K562 (cell line): ENCODE data around the gene TIGAR. TPM values are rescaled to one million over a fixed set of nuclear protein-coding genes. Genes with fewer than 3 reads are reported as not detected.

ENCODE experiments used
- ATAC-seq: fragments of 200-7000 bp; cut with Tn5 transposase; 3 replicates; pipeline ENCODE4 v1.9.1; 2020; ENCODE audit warnings: moderate library complexity
- BruUV-seq: library from RNA; stranded (reverse); fragments of 400-500 nt; replicated peaks from 2 replicates; lab custom pipeline; 2021; lab: Mats Ljungman, UMichigan
- CTCF ChIA-PET: fragments of 300-600 bp; formaldehyde crosslinking; extraction: SDS; loops from one replicate; lab custom pipeline; 2021; ENCODE audit warnings: low intra/inter-chr PET ratio; lab: Yijun Ruan, JAX
- POLR2A ChIA-PET: fragments of 300-600, 350-650 bp; sonication (Branson Sonifier 250); formaldehyde crosslinking; extraction: SDS; loops from one replicate; lab custom pipeline; 2021; ENCODE audit warnings: antibody characterized with exemption, inconsistent platforms; lab: Yijun Ruan, JAX
- DNase-seq, 4 experiments: peaks; one replicate each; pipeline versions ENCODE4 v3.0.0 to v3.0.0-alpha.2; 2011 to 2018; ENCODE audit warnings: low spot score in 3 of 4, mixed read lengths in 3 of 4; ENCODE audit errors: extremely low read depth in 1 of 4
- FAIRE-seq: peaks from 2 replicates; lab custom pipeline; 2011; peaks lifted over from hg19 to GRCh38; lab: Jason Lieb, UNC
- H2AFZ ChIP-seq: 2 replicates; pipeline ENCODE4 v1.6.0; 2011; ENCODE audit warnings: low read depth, low read length, control low read depth, inconsistent platforms
- H3K27ac ChIP-seq: fragments of 200-600 bp; 3 replicates; pipeline ENCODE4 v1.8.0; 2011; ENCODE audit warnings: low read depth, mild to moderate bottlenecking, control low read depth, inconsistent platforms, low read length, moderate library complexity, mixed read lengths; ENCODE audit errors: extremely low read depth
- H3K27me3 ChIP-seq, 2 experiments: fragments of 300-600 bp in 1 of 2; 2 replicates in 1 of 2; 3 replicates in 1 of 2; pipeline versions ENCODE4 v1.6.0 to v1.8.0; 2011; ENCODE audit warnings: inconsistent platforms in 2 of 2, low read length in 2 of 2, mild to moderate bottlenecking in 1 of 2, mixed read lengths in 1 of 2, moderate library complexity in 1 of 2; ENCODE audit not compliant: control insufficient read depth in 2 of 2, insufficient read depth in 2 of 2
- H3K36me3 ChIP-seq: fragments of 300-600 bp; 3 replicates; pipeline ENCODE4 v1.8.0; 2011; ENCODE audit warnings: mild to moderate bottlenecking, low read length, inconsistent platforms; ENCODE audit not compliant: control insufficient read depth, insufficient read depth
- H3K4me1 ChIP-seq, 2 experiments: fragments of 200-600 bp in 1 of 2; replicated peaks in 1 of 2; 2 replicates in 1 of 2; 3 replicates in 1 of 2; pipeline versions ENCODE4 v1.5.1 to v1.8.0; 2011; ENCODE audit warnings: inconsistent platforms in 2 of 2, low read length in 2 of 2, mild to moderate bottlenecking in 1 of 2, mixed read lengths in 1 of 2, moderate library complexity in 1 of 2; ENCODE audit not compliant: control insufficient read depth in 2 of 2, insufficient read depth in 2 of 2
- H3K4me2 ChIP-seq: 2 replicates; pipeline ENCODE4 v1.6.1; 2011; ENCODE audit warnings: low read length, control low read depth, inconsistent platforms, mixed read lengths; ENCODE audit not compliant: insufficient read depth
- H3K4me3 ChIP-seq: fragments of 200-600 bp; sonication (generic), shearing (Covaris generic); 2 replicates; pipeline ENCODE4 v1.5.1; 2016; ENCODE audit warnings: control low read depth, inconsistent platforms
- H3K79me2 ChIP-seq: fragments of 200-600 bp; 3 replicates; pipeline ENCODE4 v1.8.0; 2011; ENCODE audit warnings: low read length, inconsistent platforms; ENCODE audit not compliant: control insufficient read depth, insufficient read depth
- H3K9ac ChIP-seq, 2 experiments: 2 replicates each; pipeline versions ENCODE4 v1.6.0 to v1.6.1; 2011; ENCODE audit warnings: low read depth in 2 of 2, low read length in 2 of 2, control low read depth in 1 of 2, inconsistent platforms in 1 of 2, mild to moderate bottlenecking in 1 of 2, mixed read lengths in 1 of 2; ENCODE audit not compliant: insufficient read depth in 1 of 2
- H3K9me1 ChIP-seq: one replicate; pipeline ENCODE4 v1.6.0; 2011; ENCODE audit warnings: inconsistent platforms, mild to moderate bottlenecking, low read length, moderate library complexity; ENCODE audit not compliant: control insufficient read depth, insufficient read depth
- H3K9me3 ChIP-seq: replicated peaks from 2 replicates; pipeline ENCODE4 v1.5.1; 2011; ENCODE audit warnings: low read depth, low read length, inconsistent platforms; ENCODE audit not compliant: control insufficient read depth, insufficient read depth
- H4K20me1 ChIP-seq: replicated peaks from 2 replicates; pipeline ENCODE4 v1.6.1; 2011; ENCODE audit warnings: low read length, inconsistent platforms, mixed read lengths; ENCODE audit not compliant: control insufficient read depth, insufficient read depth
- FOXO4 ChIP-seq: fragments of 450-650 bp; formaldehyde crosslinking; IDR thresholded peaks from 2 replicates; pipeline ENCODE4 v1.4.0; 2020; ENCODE audit warnings: mild to moderate bottlenecking, moderate library complexity
- LARP7 ChIP-seq: fragments of 450-650 bp; IDR thresholded peaks from 2 replicates; pipeline ENCODE4 v1.6.1; 2016
- NR2C1 ChIP-seq, 2 experiments: fragments of 450-650 bp; IDR thresholded peaks; 2 replicates each; pipeline ENCODE4 v1.6.1; 2017; ENCODE audit warnings: mild to moderate bottlenecking in 2 of 2, antibody characterized with exemption in 1 of 2, inconsistent platforms in 1 of 2, missing compliant biosample characterization in 1 of 2, missing genetic modification characterization in 1 of 2
- RAD21 ChIP-seq, 2 experiments: fragments of 250-450 bp in 1 of 2; fragments of 450-650 bp in 1 of 2; sonication (Bioruptor Pico) in 1 of 2; formaldehyde crosslinking in 1 of 2; IDR thresholded peaks in 1 of 2; conservative IDR thresholded peaks in 1 of 2; 2 replicates each; pipeline versions ENCODE4 v1.4.0 to v1.8.0; 2020 to 2022; ENCODE audit warnings: mild to moderate bottlenecking in 2 of 2, moderate library complexity in 1 of 2
- SP1 ChIP-seq: sonication (generic); formaldehyde crosslinking; IDR thresholded peaks from 2 replicates; pipeline ENCODE4 v1.8.1; 2022; ENCODE audit warnings: mild to moderate bottlenecking, missing genetic modification reagents
- ZNF165 ChIP-seq: fragments of 250-450 bp; sonication (Bioruptor Pico); IDR thresholded peaks from 2 replicates; pipeline ENCODE4 v1.4.0; 2020; ENCODE audit warnings: borderline replicate concordance
- WGBS: fragments of 100-300 bp; shearing (Covaris generic); methylation state at CpG from one replicate; pipeline ENCODE4 v1.1.6; 2016; ENCODE audit warnings: low coverage, mixed read lengths; ENCODE audit not compliant: insufficient coverage; ENCODE audit errors: missing lambda C conversion rate; 5-methylcytosine and 5-hydroxymethylcytosine counted together
- in situ Hi-C: fragments of 300-500 bp; cut with MboI; formaldehyde crosslinking; loops from 4 replicates; pipeline ENCODE4 v1.15.0; 2018; ENCODE audit warnings: inconsistent platforms, mixed read lengths
- intact Hi-C: fragments of 100-400 bp; cut with micrococcal nuclease; formaldehyde crosslinking; loops from 2 replicates; pipeline ENCODE4 v1.14.2; 2022
- polyA plus RNA-seq, 8 experiments: library from polyadenylated mRNA; depleted of rRNA in 4 of 8; stranded (reverse) in 5 of 8; unstranded in 3 of 8; fragments of >200 nt; fragmentation: Nextera tagmentation in 2 of 8; fragmentation: Illumina TruSeq in 1 of 8; extraction: Ambion mirVana in 2 of 8; extraction: Trizol in 1 of 8; gene quantifications; 2 replicates each; pipeline versions ENCODE4 v1.2.1 to v1.2.3, GENCODE V29; 2011 to 2014; ENCODE audit warnings: inconsistent platforms in 1 of 8, missing spikeins in 1 of 8
- total RNA-seq, 7 experiments: library from RNA; depleted of rRNA in 6 of 7; stranded (reverse); fragments of >200 nt in 6 of 7; fragmentation: Illumina TruSeq in 2 of 7; extraction: Trizol in 2 of 7; gene quantifications; 2 replicates each; pipeline versions ENCODE4 v1.2.1 to v1.2.3, GENCODE V29; 2011 to 2021; ENCODE audit warnings: low replicate concordance in 1 of 7
- TF ChIP-seq, protein P1 (sequence below), 2 experiments: fragments of 450-650 bp; formaldehyde crosslinking in 1 of 2; IDR thresholded peaks; 2 replicates each; pipeline versions ENCODE4 v1.4.0 to v1.6.1; 2014 to 2020; ENCODE audit warnings: mild to moderate bottlenecking in 2 of 2, borderline replicate concordance in 1 of 2, low read depth in 1 of 2
- TF ChIP-seq, protein P2 (sequence below): sonication (generic); formaldehyde crosslinking; IDR thresholded peaks from 2 replicates; pipeline ENCODE4 v1.8.0; 2022; ENCODE audit warnings: mild to moderate bottlenecking, low read depth, missing genetic modification reagents

The TIGAR gene
- total and polyA plus RNA-seq, 9 of the 15 experiments (the other 6 are each of a cell fraction or from before 2014, with no cell fraction given): 0.11 to 1.0 (median 0.53) TPM; not detected in 2

DNA sequence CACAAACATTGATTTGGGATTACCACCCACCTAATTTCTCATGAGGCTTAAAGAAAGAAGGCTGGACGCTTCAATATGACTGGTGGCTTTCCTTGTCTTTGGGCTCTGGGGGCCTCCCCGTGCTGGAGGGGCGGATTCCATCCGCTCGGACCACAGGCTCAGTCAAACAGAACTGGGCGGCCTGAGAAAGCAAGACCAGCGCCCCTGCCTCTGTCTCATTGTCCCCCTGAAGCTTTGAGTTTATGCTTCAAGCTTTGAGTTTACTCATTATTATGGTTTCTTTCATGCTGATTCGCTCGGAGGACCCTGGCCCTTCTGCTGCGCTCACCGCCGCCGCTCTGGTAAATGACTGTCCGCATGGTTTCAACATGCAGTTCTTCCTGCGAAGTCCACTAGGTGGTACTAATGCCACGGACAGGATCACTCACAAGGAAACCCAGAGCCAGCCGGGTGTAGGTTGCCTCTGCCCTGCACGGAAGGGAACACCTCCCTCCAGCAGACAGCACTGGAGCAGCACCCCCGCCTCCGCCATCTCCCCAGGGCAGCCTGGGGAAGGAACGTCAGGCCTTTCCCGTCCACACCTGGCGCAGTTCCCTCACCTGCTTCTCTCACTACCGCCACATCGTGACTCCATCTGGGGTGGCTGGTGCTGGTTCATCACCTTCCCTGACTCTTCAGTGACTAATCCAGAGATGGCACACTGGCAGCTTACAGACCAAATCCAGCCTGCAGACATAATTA is 13.2 kb upstream of the TIGAR start:
- intact Hi-C loops (no loop called here), in situ Hi-C loops (no loop called here)
- POLR2A ChIA-PET: interaction anchor here (0.8 kb wide), 1 partner anchor 381 kb away, joined by 3 read pairs; no protein-coding TSS in a partner anchor
- FAIRE-seq (no peak), DNase-seq (peak in 3 of 4 experiments; percentile 21 to 51 (median 34)), ATAC-seq (peak; percentile 88)
- Histone ChIP-seq H3K4me2 (no peak overlapping the region), H3K9me3 (no peaks in the 10 kb centered on the region), H3K27me3 (no peaks in the 10 kb centered on the region), H2AFZ (no peak overlapping the region), H3K4me1 (no peaks in the 10 kb centered on the region), H3K79me2 (no peaks in the 10 kb centered on the region), H3K9me1 (no peaks in the 10 kb centered on the region), H3K27ac (no peak overlapping the region), H4K20me1 (0 out of 2 replicates have a peak, but pooled peaks cover 7% of the 10 kb centered on the region), H3K36me3 (peaks cover 31% of the 10 kb centered on the region; the same call in 2 of the 3 replicates), H3K9ac (no peak overlapping the region), H3K4me3 (no peak overlapping the region)
- WGBS: 76% methylated on average over 10 of the region's 25 CpGs
- CTCF ChIA-PET: interaction anchor here (2.0 kb wide), 1 partner anchor 219 kb away, joined by 7 read pairs; no protein-coding TSS in a partner anchor
- BruUV-seq: no TSS peak
- TF ChIP-seq, protein P1, sequence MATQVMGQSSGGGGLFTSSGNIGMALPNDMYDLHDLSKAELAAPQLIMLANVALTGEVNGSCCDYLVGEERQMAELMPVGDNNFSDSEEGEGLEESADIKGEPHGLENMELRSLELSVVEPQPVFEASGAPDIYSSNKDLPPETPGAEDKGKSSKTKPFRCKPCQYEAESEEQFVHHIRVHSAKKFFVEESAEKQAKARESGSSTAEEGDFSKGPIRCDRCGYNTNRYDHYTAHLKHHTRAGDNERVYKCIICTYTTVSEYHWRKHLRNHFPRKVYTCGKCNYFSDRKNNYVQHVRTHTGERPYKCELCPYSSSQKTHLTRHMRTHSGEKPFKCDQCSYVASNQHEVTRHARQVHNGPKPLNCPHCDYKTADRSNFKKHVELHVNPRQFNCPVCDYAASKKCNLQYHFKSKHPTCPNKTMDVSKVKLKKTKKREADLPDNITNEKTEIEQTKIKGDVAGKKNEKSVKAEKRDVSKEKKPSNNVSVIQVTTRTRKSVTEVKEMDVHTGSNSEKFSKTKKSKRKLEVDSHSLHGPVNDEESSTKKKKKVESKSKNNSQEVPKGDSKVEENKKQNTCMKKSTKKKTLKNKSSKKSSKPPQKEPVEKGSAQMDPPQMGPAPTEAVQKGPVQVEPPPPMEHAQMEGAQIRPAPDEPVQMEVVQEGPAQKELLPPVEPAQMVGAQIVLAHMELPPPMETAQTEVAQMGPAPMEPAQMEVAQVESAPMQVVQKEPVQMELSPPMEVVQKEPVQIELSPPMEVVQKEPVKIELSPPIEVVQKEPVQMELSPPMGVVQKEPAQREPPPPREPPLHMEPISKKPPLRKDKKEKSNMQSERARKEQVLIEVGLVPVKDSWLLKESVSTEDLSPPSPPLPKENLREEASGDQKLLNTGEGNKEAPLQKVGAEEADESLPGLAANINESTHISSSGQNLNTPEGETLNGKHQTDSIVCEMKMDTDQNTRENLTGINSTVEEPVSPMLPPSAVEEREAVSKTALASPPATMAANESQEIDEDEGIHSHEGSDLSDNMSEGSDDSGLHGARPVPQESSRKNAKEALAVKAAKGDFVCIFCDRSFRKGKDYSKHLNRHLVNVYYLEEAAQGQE (IDR thresholded peaks at IDR 0.05; ENCODE audit: borderline replicate concordance): peak; percentile 20; the same call in 1 of the 2 replicates
- TF ChIP-seq, protein P1 (CRISPR knock-in tag; IDR thresholded peaks at IDR 0.05; ENCODE audit: low read depth): no peak
- TF ChIP-seq ZNF165 (CRISPR knock-in tag): no peak
- TF ChIP-seq, protein P2, sequence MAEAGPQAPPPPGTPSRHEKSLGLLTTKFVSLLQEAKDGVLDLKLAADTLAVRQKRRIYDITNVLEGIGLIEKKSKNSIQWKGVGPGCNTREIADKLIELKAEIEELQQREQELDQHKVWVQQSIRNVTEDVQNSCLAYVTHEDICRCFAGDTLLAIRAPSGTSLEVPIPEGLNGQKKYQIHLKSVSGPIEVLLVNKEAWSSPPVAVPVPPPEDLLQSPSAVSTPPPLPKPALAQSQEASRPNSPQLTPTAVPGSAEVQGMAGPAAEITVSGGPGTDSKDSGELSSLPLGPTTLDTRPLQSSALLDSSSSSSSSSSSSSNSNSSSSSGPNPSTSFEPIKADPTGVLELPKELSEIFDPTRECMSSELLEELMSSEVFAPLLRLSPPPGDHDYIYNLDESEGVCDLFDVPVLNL (CRISPR knock-in tag): no peak
- TF ChIP-seq NR2C1 (IDR thresholded peaks at IDR 0.05): no peak
- no peak for TF ChIP-seq NR2C1 (tag; IDR thresholded peaks at IDR 0.05)
- TF ChIP-seq LARP7: no peak
- TF ChIP-seq SP1 (CRISPR knock-in tag): no peak
- TF ChIP-seq RAD21 (CRISPR knock-in tag; conservative IDR thresholded peaks at IDR 0.05 in 1 of 2, IDR thresholded peaks at IDR 0.05 in 1 of 2): peak in 1 of 2 experiments; percentile 36; a peak in 2 of 4 replicates
- no peak for TF ChIP-seq FOXO4 (CRISPR knock-in tag)
